Gastroesophageal sphincter (tissue), 3 donors: ENCODE results near the gene LST1.

Experiments used
- POLR2A ChIP-seq, 2 donors: fragments of 450-650 bp; IDR thresholded peaks; one replicate each; pipeline ENCODE4 v1.6.1; 2017; ENCODE audit warnings: antibody characterized with exemption in 2 of 2, mild to moderate bottlenecking in 2 of 2, moderate library complexity in 1 of 2
- TF ChIP-seq, protein P1 (sequence below), 4 experiments: fragments of 200-600 bp in 2 of 4; fragments of 450-650 bp in 2 of 4; sonication (generic) in 1 of 4; IDR thresholded peaks; one replicate each; pipeline ENCODE4 v1.5.1; 2017 to 2019; ENCODE audit warnings: antibody characterized with exemption in 4 of 4, mild to moderate bottlenecking in 2 of 4, moderate library complexity in 2 of 4

DNA sequence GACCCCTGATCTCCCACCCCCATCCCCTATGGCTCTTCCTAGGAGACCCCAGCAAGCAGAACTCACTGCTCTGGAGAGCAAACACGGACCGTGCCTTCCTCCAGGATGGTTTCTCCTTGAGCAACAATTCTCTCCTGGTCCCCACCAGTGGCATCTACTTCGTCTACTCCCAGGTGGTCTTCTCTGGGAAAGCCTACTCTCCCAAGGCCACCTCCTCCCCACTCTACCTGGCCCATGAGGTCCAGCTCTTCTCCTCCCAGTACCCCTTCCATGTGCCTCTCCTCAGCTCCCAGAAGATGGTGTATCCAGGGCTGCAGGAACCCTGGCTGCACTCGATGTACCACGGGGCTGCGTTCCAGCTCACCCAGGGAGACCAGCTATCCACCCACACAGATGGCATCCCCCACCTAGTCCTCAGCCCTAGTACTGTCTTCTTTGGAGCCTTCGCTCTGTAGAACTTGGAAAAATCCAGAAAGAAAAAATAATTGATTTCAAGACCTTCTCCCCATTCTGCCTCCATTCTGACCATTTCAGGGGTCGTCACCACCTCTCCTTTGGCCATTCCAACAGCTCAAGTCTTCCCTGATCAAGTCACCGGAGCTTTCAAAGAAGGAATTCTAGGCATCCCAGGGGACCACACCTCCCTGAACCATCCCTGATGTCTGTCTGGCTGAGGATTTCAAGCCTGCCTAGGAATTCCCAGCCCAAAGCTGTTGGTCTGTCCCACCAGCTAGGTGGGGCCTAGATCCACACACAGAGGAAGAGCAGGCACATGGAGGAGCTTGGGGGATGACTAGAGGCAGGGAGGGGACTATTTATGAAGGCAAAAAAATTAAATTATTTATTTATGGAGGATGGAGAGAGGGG is 12.6 kb upstream of the LST1 start:
- TF ChIP-seq, protein P1, sequence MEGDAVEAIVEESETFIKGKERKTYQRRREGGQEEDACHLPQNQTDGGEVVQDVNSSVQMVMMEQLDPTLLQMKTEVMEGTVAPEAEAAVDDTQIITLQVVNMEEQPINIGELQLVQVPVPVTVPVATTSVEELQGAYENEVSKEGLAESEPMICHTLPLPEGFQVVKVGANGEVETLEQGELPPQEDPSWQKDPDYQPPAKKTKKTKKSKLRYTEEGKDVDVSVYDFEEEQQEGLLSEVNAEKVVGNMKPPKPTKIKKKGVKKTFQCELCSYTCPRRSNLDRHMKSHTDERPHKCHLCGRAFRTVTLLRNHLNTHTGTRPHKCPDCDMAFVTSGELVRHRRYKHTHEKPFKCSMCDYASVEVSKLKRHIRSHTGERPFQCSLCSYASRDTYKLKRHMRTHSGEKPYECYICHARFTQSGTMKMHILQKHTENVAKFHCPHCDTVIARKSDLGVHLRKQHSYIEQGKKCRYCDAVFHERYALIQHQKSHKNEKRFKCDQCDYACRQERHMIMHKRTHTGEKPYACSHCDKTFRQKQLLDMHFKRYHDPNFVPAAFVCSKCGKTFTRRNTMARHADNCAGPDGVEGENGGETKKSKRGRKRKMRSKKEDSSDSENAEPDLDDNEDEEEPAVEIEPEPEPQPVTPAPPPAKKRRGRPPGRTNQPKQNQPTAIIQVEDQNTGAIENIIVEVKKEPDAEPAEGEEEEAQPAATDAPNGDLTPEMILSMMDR (IDR thresholded peaks at IDR 0.05), result no peak
- no peak for TF ChIP-seq POLR2A (IDR thresholded peaks at IDR 0.05)
